HEK293T (cell line): ENCODE results near the gene RND1.
"Not testable (repeated sequence)": the region's sequence is repeated elsewhere in the genome, so short reads cannot be mapped to it uniquely, and the experiment has no call there.

Experiments
- BHLHE40 ChIP-seq: fragments of 450-650 bp; IDR thresholded peaks from 2 replicates; pipeline ENCODE4 v1.6.1; 2016; ENCODE audit warnings: mild to moderate bottlenecking, moderate library complexity, borderline replicate concordance
- FOXM1 ChIP-seq: fragments of 450-650 bp; IDR thresholded peaks from 2 replicates; pipeline ENCODE4 v1.6.1; 2017; ENCODE audit warnings: mild to moderate bottlenecking, borderline replicate concordance
- TARDBP ChIP-seq: fragments of 450-650 bp; IDR thresholded peaks from 2 replicates; pipeline ENCODE4 v1.6.1; 2016

GRCh38 chr12:48860236-48860635 is 5.4 kb downstream of the RND1 start:
- TF ChIP-seq FOXM1, TARDBP, BHLHE40: not testable (repeated sequence)
